Prostate gland (tissue), 2 donors: Measurements from ENCODE around the gene SAMD10. TPM values are rescaled to one million over a fixed set of nuclear protein-coding genes. Genes with fewer than 3 reads are reported as not detected.
"Not testable (repeated sequence)": the region's sequence is repeated elsewhere in the genome, so short reads cannot be mapped to it uniquely, and the experiment has no call there.

ENCODE experiments used
- DNase-seq: peaks from one replicate; pipeline ENCODE4 v3.0.0-alpha.2; 2019; ENCODE audit warnings: low spot score
- H3K27ac ChIP-seq, 2 donors: fragments of 200-600 bp; sonication (generic); 2 replicates each; pipeline ENCODE4 v1.5.1; 2017 to 2019
- H3K27me3 ChIP-seq: fragments of 200-600 bp; sonication (generic); replicated peaks from 2 replicates; pipeline ENCODE4 v1.5.1; 2019; ENCODE audit not compliant: insufficient read depth
- H3K36me3 ChIP-seq, 2 donors: fragments of 200-600 bp; sonication (generic); 1 replicate in 1 of 2; 2 replicates in 1 of 2; pipeline versions ENCODE4 v1.5.1 to v1.8.1; 2017 to 2019
- H3K4me1 ChIP-seq: fragments of 200-600 bp; sonication (generic); replicated peaks from 2 replicates; pipeline ENCODE4 v1.5.1; 2019
- H3K4me3 ChIP-seq, 2 donors: fragments of 200-600 bp; sonication (generic); 2 replicates each; pipeline ENCODE4 v1.5.1; 2017 to 2019
- H3K9me3 ChIP-seq: fragments of 200-600 bp; sonication (generic); 2 replicates; pipeline ENCODE4 v1.5.1; 2017
- POLR2A ChIP-seq: fragments of 450-650 bp; IDR thresholded peaks from one replicate; pipeline ENCODE4 v1.6.1; 2016; ENCODE audit warnings: antibody characterized with exemption, mild to moderate bottlenecking
- POLR2AphosphoS5 ChIP-seq: sonication (generic); formaldehyde crosslinking; IDR thresholded peaks from one replicate; pipeline ENCODE4 v1.6.1; 2017; ENCODE audit warnings: antibody characterized with exemption
- WGBS: methylation state at CpG from one replicate; pipeline ENCODE4 v1.1.5; 2018; 5-methylcytosine and 5-hydroxymethylcytosine counted together
- intact Hi-C: fragments of 100-400 bp; cut with DNase I; formaldehyde crosslinking; loops from one replicate; pipeline ENCODE4 v1.14.2; 2022
- microRNA counts, 2 donors: library from miRNA; unstranded; fragments of <30 nt; microRNA quantifications; one replicate each; lab custom pipeline; 2016 to 2017
- microRNA-seq: library from miRNA; unstranded; fragments of <30 nt; microRNA quantifications from one replicate; pipeline ENCODE4, GENCODE V29; 2016
- small RNA-seq, 2 donors: library from RNA; depleted of rRNA; stranded (forward); fragments of <200 nt; gene quantifications; one replicate each; pipeline ENCODE3, GENCODE V24; 2016
- total RNA-seq, 2 donors: library from RNA; depleted of rRNA; stranded (reverse); fragments of >200 nt; gene quantifications; one replicate each; pipeline ENCODE4 v1.1.0, GENCODE V29; 2016
- TF ChIP-seq, protein P1 (sequence below), 4 experiments: fragments of 200-600 bp in 2 of 4; fragments of 450-650 bp in 2 of 4; sonication (generic) in 2 of 4; IDR thresholded peaks; 1 replicate in 3 of 4; 2 replicates in 1 of 4; pipeline ENCODE4 v1.5.1; 2016 to 2019; ENCODE audit warnings: antibody characterized with exemption in 4 of 4, mild to moderate bottlenecking in 2 of 4, moderate library complexity in 2 of 4

SAMD10 gene
- total RNA-seq, 2 donors from 2014 or later: 6.0 to 14.7 TPM

DNA sequence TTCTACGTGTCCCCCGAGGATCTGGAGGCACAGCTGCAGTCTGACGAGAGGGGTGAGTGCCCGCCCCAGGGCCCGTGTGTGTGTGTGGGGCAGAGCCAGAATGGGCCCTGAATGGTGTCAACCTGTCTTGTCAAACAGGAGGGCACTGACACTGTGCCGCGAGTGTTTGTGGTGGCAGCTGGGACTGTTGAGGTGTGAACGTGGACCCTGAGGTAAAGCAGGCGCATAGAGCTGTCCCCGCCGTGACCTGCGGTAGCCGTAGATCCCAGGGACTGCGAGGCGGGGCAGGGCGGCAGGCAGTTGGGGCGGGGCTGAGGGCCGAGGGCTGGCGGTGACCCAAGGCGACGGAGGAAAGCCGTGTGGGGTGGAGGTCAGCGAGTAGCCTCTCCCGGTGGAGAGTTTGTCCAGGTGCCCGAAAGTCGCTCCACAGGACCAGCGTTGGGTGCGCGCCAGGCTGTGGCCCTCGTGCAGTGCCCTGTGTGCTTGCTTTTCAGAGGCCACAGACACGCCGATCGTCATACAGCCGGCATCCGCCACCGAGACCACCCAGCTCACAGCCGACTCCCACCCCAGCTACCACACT, 48.4 kb downstream of the SAMD10 start:
- Histone ChIP-seq H3K4me3 (no peak overlapping the region), H3K27ac (no peak overlapping the region), H3K36me3 (peaks cover 12 to 28% of the 10 kb centered on the region in 2 donors), H3K27me3 (no peaks in the 10 kb centered on the region), H3K4me1 (no peaks in the 10 kb centered on the region), H3K9me3 (no peaks in the 10 kb centered on the region)
- 87% methylated on average over 37 of the region's 37 CpGs for WGBS
- TF ChIP-seq, protein P1, sequence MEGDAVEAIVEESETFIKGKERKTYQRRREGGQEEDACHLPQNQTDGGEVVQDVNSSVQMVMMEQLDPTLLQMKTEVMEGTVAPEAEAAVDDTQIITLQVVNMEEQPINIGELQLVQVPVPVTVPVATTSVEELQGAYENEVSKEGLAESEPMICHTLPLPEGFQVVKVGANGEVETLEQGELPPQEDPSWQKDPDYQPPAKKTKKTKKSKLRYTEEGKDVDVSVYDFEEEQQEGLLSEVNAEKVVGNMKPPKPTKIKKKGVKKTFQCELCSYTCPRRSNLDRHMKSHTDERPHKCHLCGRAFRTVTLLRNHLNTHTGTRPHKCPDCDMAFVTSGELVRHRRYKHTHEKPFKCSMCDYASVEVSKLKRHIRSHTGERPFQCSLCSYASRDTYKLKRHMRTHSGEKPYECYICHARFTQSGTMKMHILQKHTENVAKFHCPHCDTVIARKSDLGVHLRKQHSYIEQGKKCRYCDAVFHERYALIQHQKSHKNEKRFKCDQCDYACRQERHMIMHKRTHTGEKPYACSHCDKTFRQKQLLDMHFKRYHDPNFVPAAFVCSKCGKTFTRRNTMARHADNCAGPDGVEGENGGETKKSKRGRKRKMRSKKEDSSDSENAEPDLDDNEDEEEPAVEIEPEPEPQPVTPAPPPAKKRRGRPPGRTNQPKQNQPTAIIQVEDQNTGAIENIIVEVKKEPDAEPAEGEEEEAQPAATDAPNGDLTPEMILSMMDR (IDR thresholded peaks at IDR 0.05): no peak
- TF ChIP-seq POLR2A (no peak), POLR2AphosphoS5 (no peak)
- intact Hi-C loops: no loop called here
- no peak for DNase-seq

DNA sequence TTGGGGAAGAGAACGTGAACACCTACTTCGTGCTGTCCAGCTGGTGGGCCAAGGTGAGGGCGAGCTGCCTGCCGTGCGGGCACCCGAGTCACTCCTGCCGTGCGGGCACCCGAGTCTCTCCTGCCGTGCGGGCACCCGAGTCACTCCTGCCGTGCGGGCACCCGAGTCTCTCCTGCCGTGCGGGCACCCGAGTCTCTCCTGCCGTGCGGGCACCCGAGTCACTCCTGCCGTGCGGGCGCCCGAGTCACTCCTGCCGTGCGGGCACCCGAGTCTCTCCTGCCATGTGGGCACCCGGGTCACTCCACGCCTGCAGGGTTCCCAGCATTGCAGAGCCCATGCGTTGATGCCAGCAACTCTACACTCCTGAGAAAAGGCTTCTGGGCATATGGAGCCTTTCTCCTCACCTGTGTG, 50.0 kb downstream of the SAMD10 start:
- H3K27ac ChIP-seq, intact Hi-C loops, H3K27me3 ChIP-seq, H3K4me3 ChIP-seq, H3K4me1 ChIP-seq, DNase-seq, H3K9me3 ChIP-seq: not testable (repeated sequence)
- WGBS: 92% methylated on average over 31 of the region's 31 CpGs
- peaks cover 12 to 28% of the 10 kb centered on the region in 2 donors for H3K36me3 ChIP-seq

DNA sequence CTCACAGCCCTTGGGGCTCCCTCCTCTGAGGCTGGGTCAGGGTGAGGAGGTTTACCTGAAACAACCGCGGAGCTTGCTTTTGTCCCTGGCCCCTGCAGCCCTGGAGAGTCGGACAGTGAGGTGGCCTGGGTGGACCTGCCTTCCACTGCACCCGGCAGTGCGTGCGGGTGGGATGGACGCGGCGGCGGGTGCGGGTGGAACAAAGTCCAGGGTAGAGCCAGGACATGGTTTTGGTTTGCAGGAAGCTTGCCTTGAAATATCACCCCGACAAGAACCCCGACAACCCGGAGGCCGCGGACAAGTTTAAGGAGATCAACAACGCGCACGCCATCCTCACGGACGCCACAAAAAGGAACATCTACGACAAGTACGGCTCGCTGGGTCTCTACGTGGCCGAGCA, 50.4 kb downstream of the SAMD10 start:
- TF ChIP-seq POLR2AphosphoS5: no peak
- TF ChIP-seq, protein P1 (IDR thresholded peaks at IDR 0.05): no peak
- no peak for TF ChIP-seq POLR2A
- no peaks in the 10 kb centered on the region for H3K4me1 ChIP-seq
- no peak for DNase-seq
- no peak overlapping the region for H3K27ac ChIP-seq
- no peaks in the 10 kb centered on the region for H3K9me3 ChIP-seq
- peaks cover 12 to 28% of the 10 kb centered on the region in 2 donors for H3K36me3 ChIP-seq
- WGBS: 98% methylated on average over 26 of the region's 26 CpGs
- intact Hi-C loops: no loop called here
- no peaks in the 10 kb centered on the region for H3K27me3 ChIP-seq
- no peak overlapping the region for H3K4me3 ChIP-seq

DNA sequence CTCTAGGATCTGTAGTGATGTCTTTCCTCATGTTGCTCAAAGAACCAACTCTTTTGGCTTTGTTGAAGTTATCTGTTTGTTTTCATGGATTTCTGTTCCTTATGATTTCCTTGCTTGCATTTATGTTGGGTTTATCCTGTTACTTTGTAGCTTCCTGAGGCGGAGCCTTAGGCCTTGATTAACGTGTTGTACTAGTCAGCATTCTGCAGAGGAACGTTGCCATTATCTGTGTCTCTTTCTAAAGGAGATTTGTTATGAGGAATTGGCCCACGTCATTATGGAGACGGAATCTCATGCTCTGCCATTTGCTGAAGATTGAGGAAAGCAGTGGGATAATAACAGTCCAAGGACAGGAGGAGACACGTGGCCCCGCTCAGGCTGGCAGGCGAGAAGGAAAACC, 53.1 kb downstream of the SAMD10 start:
- Histone ChIP-seq H3K4me3 (no peak overlapping the region), H3K36me3 (peaks cover 12 to 19% of the 10 kb centered on the region in 2 donors), H3K27ac (no peak overlapping the region), H3K9me3 (no peaks in the 10 kb centered on the region), H3K4me1 (no peaks in the 10 kb centered on the region), H3K27me3 (no peaks in the 10 kb centered on the region)
- no peak for DNase-seq
- intact Hi-C loops: no loop called here
- no peak for TF ChIP-seq POLR2A
- TF ChIP-seq, protein P1 (IDR thresholded peaks at IDR 0.05): no peak
- TF ChIP-seq POLR2AphosphoS5: no peak
- 66% methylated on average over 8 of the region's 8 CpGs for WGBS

DNA sequence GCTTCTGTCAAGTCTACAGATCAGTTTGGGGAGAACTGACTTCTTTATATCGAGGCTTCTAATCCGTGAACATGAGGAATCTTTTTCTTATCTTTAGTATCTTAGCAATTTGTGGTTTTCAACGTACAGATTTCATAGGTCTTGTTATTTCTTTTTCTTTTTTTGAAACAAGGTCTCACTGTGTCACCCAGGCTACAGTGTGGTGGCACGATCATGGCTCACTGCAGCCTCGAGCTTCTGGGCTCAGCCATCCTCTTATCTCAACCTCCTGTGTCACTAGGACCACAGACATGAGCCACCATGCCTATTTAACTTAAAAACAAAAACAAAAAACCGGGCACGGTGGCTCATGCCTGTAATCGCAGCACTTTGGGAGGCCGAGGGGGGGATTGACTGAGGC, 55.2 kb downstream of the SAMD10 start:
- Histone ChIP-seq H3K36me3 (peaks cover 7 to 10% of the 10 kb centered on the region in 2 donors), H3K4me3 (no peak overlapping the region), H3K9me3 (no peaks in the 10 kb centered on the region), H3K27me3 (no peaks in the 10 kb centered on the region), H3K4me1 (no peaks in the 10 kb centered on the region), H3K27ac (no peak overlapping the region)
- TF ChIP-seq POLR2A (no peak), POLR2AphosphoS5 (no peak)
- TF ChIP-seq, protein P1 (IDR thresholded peaks at IDR 0.05): no peak
- intact Hi-C loops: no loop called here
- no peak for DNase-seq
- WGBS: 71% methylated on average over 9 of the region's 9 CpGs

MicroRNAs within 50 kb of the gene (microRNA counts, 767-probe panel; counts per million panel counts)
- microRNA hsa-miR-1914-5p (lab: Ali Mortazavi, UCI) (0 to 431 counts per million in 2 donors), microRNA hsa-miR-647 (lab: Ali Mortazavi, UCI) (0 to 431 counts per million in 2 donors)

Small RNA genes lying within 50 kb of the gene (microRNA-seq; reads per million reads assigned to microRNA genes)
- gene MIR1914 (not detected), gene MIR647 (0.34 reads per million)

Small RNA genes lying within 50 kb of the gene (small RNA-seq; reads per million reads assigned to genes)
- 0 reads per million in 2 donors for gene MIR647

Other genes with a start within 250 kb of the SAMD10 start
- gene LIME1, start 243.0 kb downstream of the SAMD10 start, total RNA-seq: 10 to 100 TPM; 35.0 to 44.4 TPM
- gene SLC2A4RG, start 239.9 kb downstream of the SAMD10 start, total RNA-seq: 100 to 1,000 TPM; 140 to 155 TPM
- gene ZBTB46, start 148.4 kb downstream of the SAMD10 start, total RNA-seq: 10 to 100 TPM in 1 of 2 donors, 1 to 10 TPM in 1; 7.9 to 12.2 TPM
- gene ABHD16B, start 118.1 kb downstream of the SAMD10 start, total RNA-seq: 1 to 10 TPM in 1 of 2 donors, not detected in 1; 1.6 TPM
- 100 to 1,000 TPM; 105 to 127 TPM for gene TPD52L2, start 114.4 kb downstream of the SAMD10 start, total RNA-seq
- 10 to 100 TPM; 44.4 to 66.6 TPM for gene DNAJC5, start 84.5 kb downstream of the SAMD10 start, total RNA-seq
- 10 to 100 TPM; 46.6 to 66.2 TPM for gene UCKL1, start 23.2 kb downstream of the SAMD10 start, total RNA-seq
- gene ZNF512B, start 9.7 kb downstream of the SAMD10 start, total RNA-seq: 10 to 100 TPM; 12.2 to 24.6 TPM
- 10 to 100 TPM; 60.9 to 99.6 TPM for gene PRPF6, start 1.5 kb upstream of the SAMD10 start, total RNA-seq
- gene C20orf204, start 56.5 kb upstream of the SAMD10 start, total RNA-seq: 1 to 10 TPM in 1 of 2 donors, under 1 TPM in 1; 0.64 to 3.1 TPM
- gene SOX18, start 70.0 kb upstream of the SAMD10 start, total RNA-seq: 10 to 100 TPM in 1 of 2 donors, 1 to 10 TPM in 1; 4.7 to 12.8 TPM
- 10 to 100 TPM; 45.0 to 69.5 TPM for gene TCEA2, start 83.6 kb upstream of the SAMD10 start, total RNA-seq
- gene RGS19, start 99.9 kb upstream of the SAMD10 start, total RNA-seq: 10 to 100 TPM; 13.3 to 15.1 TPM
- 1 to 10 TPM; 1.5 to 2.9 TPM for gene OPRL1, start 100.4 kb upstream of the SAMD10 start, total RNA-seq
- gene LKAAEAR1, start 104.8 kb upstream of the SAMD10 start, total RNA-seq: 10 to 100 TPM in 1 of 2 donors, not detected in 1; 10.2 TPM
- gene NPBWR2, start 127.9 kb upstream of the SAMD10 start, total RNA-seq: not detected
- under 1 TPM; 0.27 to 0.74 TPM for gene MYT1, start 184.8 kb upstream of the SAMD10 start, total RNA-seq